ENCODE measurements around the gene GPR108.

The GPR108 gene

GRCh38 chr19:6707011-6707657 is 30.2 kb downstream of the GPR108 start:
- DNase-seq (ENCODE audit: low spot score), result no peak

- DNase-seq (ENCODE audit: low spot score), result no peak
Measured at GRCh38 chr19:6706633-6706958, 30.8 kb downstream of the GPR108 start.

DNA sequence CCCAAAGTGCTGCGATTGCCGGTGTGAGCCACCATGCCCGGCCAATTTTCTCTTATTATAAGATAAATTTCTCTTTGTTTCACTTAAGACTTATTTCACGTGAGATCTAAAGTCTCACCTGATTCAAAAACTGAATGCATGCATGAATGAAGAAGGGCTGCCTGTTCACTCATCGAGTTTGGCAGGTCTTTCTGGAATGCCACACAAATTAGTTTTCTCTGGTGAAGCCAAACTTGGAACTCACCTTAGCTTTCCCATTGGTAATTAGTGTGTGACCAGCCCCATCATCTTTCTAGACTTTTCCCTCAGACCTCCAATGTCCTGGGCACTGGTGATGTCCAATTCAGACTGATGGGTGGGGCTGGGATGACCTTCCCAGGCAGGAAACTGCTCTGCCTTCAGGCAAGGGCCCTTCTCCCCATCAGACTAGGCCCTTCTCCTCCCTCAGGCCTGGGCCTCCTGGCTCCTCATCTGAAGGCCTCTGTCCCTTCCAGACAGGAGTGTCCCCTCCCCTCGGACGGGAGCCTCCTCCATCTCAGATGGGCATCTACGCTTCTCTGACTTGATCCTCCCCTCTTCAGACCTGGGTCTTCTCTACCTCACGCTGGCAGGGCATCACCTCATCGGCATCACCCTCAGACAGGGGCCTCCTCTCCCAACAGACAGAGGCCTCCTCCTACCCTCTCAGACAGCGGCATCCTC is 31.3 kb downstream of the GPR108 start:
- DNase-seq (ENCODE audit: low spot score), result no peak

- no peak for DNase-seq (ENCODE audit: low spot score)
Measured at GRCh38 chr19:6700586-6701316, 36.6 kb downstream of the GPR108 start.

DNA sequence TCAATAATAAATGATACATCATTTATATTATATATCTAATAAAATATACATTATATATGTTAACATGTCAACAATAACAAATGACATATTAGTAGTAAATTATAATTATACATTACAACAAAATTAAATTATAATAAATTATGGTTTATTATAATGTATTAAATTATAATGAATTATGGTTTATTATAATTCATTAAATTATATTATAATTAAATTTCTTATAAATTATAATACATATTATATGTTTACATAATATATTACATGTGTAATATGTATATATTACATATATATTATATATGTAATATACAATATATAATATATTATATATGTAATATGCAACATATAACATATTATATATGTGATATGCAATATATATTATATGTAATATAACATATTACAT is 37.4 kb downstream of the GPR108 start:
- no peak for DNase-seq (ENCODE audit: low spot score)

DNA sequence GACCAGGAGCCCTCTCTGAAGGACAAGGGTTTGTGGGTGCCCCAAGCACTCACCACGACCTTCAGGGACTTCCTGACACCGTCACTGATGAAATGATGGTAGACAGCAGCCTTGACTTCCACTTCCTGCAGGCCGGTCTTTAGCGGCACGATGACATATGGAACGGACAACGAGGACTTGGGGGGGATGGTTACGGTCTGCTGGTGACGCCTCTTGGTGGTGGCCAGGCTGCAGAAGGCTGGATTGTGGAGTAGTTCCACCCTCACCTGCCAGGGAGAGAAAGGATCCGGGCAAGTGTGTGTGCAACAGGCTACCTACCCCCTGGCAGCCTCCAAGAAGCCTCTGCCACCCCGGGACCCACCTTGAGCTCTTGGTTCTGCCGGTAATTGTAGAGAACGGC is 40.1 kb downstream of the GPR108 start:
- DNase-seq (ENCODE audit: low spot score), result no peak

GRCh38 chr19:6696239-6696820 is 41.0 kb downstream of the GPR108 start:
- DNase-seq (ENCODE audit: low spot score), result no peak

- DNase-seq (ENCODE audit: low spot score), result no peak
Measured at GRCh38 chr19:6694147-6694815, 43.1 kb downstream of the GPR108 start.

GRCh38 chr19:6693681-6694080 is 43.7 kb downstream of the GPR108 start:
- no peak for DNase-seq (ENCODE audit: low spot score)

DNA sequence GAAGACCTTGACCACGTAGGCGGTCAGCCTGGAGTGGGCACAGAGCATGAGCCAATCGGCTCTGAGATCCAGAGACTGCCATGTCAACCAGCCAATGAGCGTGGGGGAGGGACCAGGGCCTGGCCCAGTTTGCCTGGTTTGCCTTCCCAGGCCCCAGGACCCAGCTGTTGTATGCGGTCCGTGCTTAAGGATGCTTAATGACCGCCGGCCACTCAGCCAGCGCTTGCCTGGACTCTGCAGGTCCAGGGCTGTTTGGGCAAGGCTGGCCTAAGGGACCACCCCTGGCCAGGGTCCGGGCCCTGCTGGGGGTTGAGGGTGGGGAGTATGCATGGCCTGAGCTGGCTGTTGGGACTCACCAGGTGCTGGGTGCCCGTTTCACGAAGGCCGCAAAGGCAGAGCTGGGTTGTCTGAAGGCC is 44.3 kb downstream of the GPR108 start:
- DNase-seq (ENCODE audit: low spot score), result no peak

GRCh38 chr19:6692027-6692426 is 45.4 kb downstream of the GPR108 start:
- no peak for DNase-seq (ENCODE audit: low spot score)

DNA sequence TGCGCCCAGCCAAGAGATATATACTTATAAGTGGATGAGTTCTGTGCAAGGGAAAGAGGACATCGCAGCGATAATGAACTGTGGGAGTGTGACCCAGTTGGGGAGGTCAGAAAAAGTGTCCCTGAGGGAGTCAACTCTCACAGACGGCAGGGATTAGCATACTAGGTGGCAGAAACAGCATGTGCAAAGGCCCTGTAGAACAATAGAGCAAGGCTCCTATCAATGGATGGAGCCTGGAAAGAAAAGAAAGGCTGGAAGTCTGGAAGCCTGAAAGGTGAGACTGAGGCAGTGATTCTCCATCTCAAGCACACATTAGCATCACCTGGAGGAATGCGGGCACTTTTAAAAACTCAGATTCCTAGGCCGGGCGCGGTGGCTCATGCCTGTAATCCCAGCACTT is 46.0 kb downstream of the GPR108 start:
- DNase-seq (ENCODE audit: low spot score), result no peak

GRCh38 chr19:6690160-6690885 is 47.1 kb downstream of the GPR108 start:
- no peak for DNase-seq (ENCODE audit: low spot score)

DNA sequence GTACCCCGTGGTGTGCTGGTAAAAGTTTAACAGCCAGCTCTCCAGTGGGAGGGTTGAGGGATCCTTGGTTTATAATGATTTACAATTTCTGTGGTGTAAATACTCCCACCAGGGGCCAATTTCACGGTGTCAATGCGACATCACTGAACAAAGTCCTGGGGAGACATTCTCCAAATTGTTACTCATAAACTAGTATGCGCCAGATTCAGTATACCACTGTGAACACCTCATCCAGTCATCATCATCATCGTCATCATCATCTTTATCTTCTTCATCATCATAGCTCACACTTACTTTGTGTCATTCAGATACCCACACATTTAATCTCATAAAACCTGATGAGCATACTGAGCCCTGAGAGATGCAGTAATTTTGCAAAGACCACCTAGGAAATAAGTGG is 50.3 kb downstream of the GPR108 start:
- no peak for DNase-seq (ENCODE audit: low spot score)

- no peak for DNase-seq (ENCODE audit: low spot score)
Measured at GRCh38 chr19:6686628-6686975, 50.8 kb downstream of the GPR108 start.

DNA sequence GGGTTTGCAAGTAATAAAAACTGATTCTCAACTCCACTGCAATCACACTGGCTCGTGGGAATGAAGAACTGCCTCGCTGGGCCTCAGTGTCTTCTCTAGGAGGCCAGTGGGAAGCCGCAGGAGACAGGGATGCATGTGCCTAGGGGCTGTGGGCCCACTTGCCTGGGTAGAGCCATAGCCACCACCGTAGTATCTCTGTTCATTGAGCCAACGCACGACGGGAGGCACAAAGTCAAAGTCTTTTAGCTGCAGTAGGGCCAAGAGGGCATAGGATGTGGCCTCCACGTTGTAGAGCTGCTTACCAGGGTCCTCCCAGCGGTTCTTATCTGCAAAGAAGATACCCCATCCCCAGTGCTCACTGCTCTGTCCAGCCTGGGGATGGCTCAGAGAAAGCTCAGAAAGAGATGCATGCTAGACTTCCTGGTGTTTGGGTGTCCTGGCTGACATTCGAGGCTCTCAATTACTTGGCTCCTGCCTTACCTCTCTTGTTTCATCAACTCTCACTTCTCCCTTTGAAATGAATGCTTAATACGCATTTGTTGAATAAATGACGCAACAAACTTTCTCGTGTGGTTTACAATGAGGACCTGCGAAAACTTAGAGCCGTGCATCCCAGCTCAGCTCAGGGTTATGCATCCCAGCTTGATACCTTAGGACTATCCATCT is 51.3 kb downstream of the GPR108 start:
- DNase-seq (ENCODE audit: low spot score), result no peak

DNA sequence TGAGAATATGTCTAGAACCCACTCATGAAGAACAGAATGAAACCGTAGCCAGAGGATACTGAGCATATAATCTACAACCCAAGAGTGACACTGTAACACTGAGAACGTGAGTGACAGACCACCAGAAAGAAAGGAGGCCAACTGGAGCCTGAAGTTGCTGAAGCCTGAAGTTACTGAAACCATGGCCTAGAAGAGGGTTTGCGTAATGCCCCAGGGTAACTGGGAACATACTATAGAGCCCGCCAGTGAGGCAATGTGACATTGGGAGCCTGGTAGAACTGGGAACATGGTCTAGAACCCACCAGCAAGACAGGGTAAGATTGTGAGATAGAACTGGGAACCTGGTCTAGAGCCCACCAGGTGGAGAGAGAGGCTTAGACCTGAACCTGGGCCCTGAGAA is 51.9 kb downstream of the GPR108 start:
- no peak for DNase-seq (ENCODE audit: low spot score)

DNA sequence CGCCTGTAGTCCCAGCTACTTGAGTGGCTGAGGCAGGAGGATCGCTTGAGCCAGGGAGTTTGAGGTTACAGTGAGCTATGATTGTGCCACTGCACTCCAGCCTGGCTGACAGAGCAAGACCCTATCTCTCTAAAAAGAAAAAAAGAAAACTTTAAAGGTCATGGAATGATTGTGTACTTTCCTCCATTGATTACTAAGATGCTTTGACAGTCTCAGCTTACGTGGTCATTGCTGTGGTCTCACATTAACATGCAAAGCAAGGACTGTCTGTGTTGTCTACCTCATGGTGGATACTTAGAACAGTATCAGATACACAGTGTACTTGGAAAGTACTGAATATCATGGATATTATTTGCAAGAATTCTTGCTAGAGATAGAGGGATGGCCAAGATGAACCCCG is 53.4 kb downstream of the GPR108 start:
- DNase-seq (ENCODE audit: low spot score), result no peak

DNA sequence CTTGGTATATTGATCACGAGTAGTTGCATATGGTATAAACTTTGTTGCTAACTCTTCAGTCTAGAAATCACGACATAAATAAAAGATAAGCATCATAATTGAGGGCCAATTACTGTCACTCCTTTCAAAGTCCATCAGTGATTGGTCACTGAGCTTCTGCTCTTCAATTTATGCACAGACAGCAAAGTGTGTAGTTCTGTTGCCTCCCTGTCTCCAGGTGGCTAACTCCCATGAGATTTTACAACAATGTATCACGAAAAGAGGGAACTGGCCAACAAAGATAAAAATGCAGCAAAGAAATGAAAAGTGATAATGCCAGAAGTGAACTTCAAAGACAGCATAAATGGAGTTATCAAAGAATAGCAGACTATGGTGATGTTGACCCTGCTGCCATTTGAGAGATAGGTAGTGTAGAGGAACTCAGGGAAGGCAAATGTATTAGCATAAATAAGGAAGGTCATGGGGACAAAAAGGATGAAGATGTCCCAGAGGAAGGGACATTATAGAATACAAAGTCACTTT is 54.7 kb downstream of the GPR108 start:
- DNase-seq (ENCODE audit: low spot score), result no peak

DNA sequence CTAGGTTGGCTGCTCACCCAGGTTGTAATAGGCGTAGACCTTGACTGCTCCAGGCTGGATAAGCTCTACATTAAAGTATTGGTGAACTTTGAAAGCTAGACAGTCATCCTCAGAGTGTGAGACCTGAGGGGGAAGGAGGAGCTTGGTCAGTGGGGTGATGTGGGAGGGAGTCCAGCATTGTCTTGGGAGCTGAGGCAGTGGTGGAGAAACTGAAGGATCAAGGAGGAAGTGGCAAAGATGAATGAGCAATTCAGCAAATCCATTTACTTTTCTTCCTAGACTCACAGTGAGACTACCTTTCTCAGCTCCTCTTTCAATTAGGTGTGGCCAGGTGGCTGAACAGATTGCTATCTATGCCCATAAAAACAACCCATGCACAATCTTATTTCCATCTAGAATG is 57.2 kb downstream of the GPR108 start:
- no peak for DNase-seq (ENCODE audit: low spot score)
